ENCODE measurements around the gene CREBZF.
"Not testable (repeated sequence)": the region's sequence is repeated elsewhere in the genome, so short reads cannot be mapped to it uniquely, and the experiment has no call there.

The CREBZF gene

DNA sequence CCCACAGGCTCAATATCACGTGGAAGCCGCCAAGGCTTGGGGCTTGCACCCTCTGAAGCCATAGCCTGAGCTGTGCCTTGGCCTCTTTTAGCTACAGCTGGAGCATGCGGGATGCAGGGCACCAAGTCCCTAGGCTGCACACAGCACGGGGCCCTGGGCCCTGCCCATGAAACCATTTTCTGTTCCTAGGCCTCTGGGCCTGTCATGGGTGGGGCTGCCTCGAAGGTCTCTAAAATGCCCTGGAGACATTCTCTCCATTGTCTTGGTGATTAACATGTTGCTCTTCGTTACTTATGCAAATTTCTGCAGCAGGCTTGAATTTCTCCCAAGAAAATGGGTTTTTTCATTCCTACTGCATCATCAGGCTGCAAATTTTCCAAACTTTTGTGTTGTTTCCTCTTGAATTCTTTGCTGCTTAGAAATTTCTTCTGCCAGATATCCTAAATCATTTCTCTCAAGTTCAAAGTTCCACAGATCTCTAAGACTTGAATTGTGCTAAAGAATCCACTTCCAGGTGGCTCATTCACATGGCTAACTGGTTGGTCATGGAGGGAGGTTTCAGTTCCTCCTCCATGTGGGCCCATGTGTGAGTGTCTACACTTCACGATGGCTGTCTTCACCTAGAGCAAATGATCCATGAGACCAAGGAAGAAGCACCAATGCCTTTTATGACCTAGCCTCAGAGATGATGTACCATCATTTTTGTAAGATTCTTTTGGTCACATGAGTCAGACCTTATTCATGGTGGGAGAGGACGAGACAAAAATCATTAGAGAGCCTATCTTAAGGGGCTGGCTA lies 7.4 kb upstream of the CREBZF start:
- CTCF ChIA-PET: no interaction called here

DNA sequence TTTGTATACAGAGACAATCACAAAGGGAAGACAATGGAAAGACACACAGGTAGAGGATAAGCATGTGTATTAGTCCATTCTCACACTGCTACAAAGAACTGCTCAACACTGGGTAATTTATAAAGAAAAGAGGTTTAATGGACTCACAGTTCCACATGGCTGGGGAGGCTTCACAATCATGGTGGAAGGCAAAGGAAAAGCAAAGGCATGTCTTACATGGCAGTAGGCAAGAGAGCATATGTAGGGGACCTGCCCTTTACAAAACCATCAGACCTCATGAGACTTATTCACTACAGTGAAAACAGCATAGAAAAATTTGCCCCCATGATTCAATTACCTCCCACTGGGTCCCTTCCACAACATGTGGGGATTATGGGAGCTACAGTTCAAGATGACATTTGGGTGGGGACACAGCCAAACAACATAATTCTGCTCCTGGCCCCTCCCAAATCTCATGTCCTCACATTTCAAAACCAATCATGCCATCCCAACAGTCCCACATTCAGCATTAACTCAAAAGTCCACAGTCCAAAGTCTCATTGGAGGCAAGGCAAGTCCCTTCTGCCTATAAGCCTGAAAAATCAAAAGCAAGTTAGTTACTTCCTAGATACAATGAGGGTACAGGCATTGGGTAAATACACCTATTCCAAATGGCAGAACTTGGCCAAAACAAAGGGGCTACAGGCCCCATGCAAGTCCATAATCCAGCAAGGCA lies 6.2 kb upstream of the CREBZF start:
- H3K36me3 ChIP-seq (ENCODE audit: control insufficient read depth in 2 of 2, insufficient read depth in 1 of 2, low read length in 2 of 2); H3K27ac ChIP-seq (ENCODE audit: extremely low read depth, low read depth, low read length); POLR2A ChIA-PET; H3K4me1 ChIP-seq (ENCODE audit: control insufficient read depth, insufficient read depth, low read length); H3K9me3 ChIP-seq (ENCODE audit: control insufficient read depth, insufficient read depth, low read depth, low read length); CTCF ChIA-PET; H3K4me3 ChIP-seq (ENCODE audit: low read depth, low read length): not testable (repeated sequence)

More for the DNA sequence above, 7.4 kb upstream of the CREBZF start:
- Histone ChIP-seq H3K4me3 (ENCODE audit: low read depth, low read length) (no peak overlapping the region), H3K36me3 (ENCODE audit: control insufficient read depth in 2 of 2, insufficient read depth in 1 of 2, low read length in 2 of 2) (no peaks in the 10 kb centered on the region), H3K9me3 (ENCODE audit: control insufficient read depth, insufficient read depth, low read depth, low read length) (no peaks in the 10 kb centered on the region), H3K4me1 (ENCODE audit: control insufficient read depth, insufficient read depth, low read length) (no peaks in the 10 kb centered on the region), H3K27ac (ENCODE audit: extremely low read depth, low read depth, low read length) (no peak overlapping the region)
- TF ChIP-seq ZNF16 (tag by site-specific recombination; IDR thresholded peaks at IDR 0.05; ENCODE audit: low read depth): no peak
- TF ChIP-seq ZNF785 (tag by site-specific recombination; IDR thresholded peaks at IDR 0.05): no peak
- TF ChIP-seq, protein P1, sequence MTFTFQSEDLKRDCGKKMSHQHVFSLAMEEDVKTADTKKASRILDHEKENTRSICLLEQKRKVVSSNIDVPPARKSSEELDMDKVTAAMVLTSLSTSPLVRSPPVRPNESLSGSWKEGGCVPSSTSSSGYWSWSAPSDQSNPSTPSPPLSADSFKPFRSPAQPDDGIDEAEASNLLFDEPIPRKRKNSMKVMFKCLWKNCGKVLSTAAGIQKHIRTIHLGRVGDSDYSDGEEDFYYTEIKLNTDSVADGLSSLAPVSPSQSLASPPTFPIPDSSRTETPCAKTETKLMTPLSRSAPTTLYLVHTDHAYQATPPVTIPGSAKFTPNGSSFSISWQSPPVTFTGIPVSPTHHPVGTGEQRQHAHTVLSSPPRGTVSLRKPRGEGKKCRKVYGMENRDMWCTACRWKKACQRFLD (tag by site-specific recombination; IDR thresholded peaks at IDR 0.05): no peak
- TF ChIP-seq KLF9 (tag by site-specific recombination; IDR thresholded peaks at IDR 0.05; ENCODE audit: low read depth): no peak
- TF ChIP-seq ZBTB21 (tag by site-specific recombination; IDR thresholded peaks at IDR 0.05): no peak
- no peak for TF ChIP-seq ZNF174 (tag by site-specific recombination; IDR thresholded peaks at IDR 0.05)
- no peak for TF ChIP-seq ZNF571 (tag by site-specific recombination; IDR thresholded peaks at IDR 0.05)
- TF ChIP-seq, protein P2, sequence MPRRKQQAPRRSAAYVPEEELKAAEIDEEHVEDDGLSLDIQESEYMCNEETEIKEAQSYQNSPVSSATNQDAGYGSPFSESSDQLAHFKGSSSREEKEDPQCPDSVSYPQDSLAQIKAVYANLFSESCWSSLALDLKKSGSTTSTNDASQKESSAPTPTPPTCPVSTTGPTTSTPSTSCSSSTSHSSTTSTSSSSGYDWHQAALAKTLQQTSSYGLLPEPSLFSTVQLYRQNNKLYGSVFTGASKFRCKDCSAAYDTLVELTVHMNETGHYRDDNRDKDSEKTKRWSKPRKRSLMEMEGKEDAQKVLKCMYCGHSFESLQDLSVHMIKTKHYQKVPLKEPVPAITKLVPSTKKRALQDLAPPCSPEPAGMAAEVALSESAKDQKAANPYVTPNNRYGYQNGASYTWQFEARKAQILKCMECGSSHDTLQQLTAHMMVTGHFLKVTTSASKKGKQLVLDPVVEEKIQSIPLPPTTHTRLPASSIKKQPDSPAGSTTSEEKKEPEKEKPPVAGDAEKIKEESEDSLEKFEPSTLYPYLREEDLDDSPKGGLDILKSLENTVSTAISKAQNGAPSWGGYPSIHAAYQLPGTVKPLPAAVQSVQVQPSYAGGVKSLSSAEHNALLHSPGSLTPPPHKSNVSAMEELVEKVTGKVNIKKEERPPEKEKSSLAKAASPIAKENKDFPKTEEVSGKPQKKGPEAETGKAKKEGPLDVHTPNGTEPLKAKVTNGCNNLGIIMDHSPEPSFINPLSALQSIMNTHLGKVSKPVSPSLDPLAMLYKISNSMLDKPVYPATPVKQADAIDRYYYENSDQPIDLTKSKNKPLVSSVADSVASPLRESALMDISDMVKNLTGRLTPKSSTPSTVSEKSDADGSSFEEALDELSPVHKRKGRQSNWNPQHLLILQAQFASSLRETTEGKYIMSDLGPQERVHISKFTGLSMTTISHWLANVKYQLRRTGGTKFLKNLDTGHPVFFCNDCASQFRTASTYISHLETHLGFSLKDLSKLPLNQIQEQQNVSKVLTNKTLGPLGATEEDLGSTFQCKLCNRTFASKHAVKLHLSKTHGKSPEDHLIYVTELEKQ (tag by site-specific recombination; IDR thresholded peaks at IDR 0.05; ENCODE audit: borderline replicate concordance): no peak
- TF ChIP-seq ZNF623 (tag by site-specific recombination; IDR thresholded peaks at IDR 0.05): no peak
- TF ChIP-seq ZNF585B (tag by site-specific recombination; IDR thresholded peaks at IDR 0.05): no peak
- TF ChIP-seq, protein P3, sequence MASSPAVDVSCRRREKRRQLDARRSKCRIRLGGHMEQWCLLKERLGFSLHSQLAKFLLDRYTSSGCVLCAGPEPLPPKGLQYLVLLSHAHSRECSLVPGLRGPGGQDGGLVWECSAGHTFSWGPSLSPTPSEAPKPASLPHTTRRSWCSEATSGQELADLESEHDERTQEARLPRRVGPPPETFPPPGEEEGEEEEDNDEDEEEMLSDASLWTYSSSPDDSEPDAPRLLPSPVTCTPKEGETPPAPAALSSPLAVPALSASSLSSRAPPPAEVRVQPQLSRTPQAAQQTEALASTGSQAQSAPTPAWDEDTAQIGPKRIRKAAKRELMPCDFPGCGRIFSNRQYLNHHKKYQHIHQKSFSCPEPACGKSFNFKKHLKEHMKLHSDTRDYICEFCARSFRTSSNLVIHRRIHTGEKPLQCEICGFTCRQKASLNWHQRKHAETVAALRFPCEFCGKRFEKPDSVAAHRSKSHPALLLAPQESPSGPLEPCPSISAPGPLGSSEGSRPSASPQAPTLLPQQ (tag by site-specific recombination; IDR thresholded peaks at IDR 0.05): no peak
- TF ChIP-seq, protein P4, sequence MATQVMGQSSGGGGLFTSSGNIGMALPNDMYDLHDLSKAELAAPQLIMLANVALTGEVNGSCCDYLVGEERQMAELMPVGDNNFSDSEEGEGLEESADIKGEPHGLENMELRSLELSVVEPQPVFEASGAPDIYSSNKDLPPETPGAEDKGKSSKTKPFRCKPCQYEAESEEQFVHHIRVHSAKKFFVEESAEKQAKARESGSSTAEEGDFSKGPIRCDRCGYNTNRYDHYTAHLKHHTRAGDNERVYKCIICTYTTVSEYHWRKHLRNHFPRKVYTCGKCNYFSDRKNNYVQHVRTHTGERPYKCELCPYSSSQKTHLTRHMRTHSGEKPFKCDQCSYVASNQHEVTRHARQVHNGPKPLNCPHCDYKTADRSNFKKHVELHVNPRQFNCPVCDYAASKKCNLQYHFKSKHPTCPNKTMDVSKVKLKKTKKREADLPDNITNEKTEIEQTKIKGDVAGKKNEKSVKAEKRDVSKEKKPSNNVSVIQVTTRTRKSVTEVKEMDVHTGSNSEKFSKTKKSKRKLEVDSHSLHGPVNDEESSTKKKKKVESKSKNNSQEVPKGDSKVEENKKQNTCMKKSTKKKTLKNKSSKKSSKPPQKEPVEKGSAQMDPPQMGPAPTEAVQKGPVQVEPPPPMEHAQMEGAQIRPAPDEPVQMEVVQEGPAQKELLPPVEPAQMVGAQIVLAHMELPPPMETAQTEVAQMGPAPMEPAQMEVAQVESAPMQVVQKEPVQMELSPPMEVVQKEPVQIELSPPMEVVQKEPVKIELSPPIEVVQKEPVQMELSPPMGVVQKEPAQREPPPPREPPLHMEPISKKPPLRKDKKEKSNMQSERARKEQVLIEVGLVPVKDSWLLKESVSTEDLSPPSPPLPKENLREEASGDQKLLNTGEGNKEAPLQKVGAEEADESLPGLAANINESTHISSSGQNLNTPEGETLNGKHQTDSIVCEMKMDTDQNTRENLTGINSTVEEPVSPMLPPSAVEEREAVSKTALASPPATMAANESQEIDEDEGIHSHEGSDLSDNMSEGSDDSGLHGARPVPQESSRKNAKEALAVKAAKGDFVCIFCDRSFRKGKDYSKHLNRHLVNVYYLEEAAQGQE (tag by site-specific recombination; IDR thresholded peaks at IDR 0.05): no peak
- TF ChIP-seq IKZF3 (tag by site-specific recombination; IDR thresholded peaks at IDR 0.05): no peak
- TF ChIP-seq, protein P5, sequence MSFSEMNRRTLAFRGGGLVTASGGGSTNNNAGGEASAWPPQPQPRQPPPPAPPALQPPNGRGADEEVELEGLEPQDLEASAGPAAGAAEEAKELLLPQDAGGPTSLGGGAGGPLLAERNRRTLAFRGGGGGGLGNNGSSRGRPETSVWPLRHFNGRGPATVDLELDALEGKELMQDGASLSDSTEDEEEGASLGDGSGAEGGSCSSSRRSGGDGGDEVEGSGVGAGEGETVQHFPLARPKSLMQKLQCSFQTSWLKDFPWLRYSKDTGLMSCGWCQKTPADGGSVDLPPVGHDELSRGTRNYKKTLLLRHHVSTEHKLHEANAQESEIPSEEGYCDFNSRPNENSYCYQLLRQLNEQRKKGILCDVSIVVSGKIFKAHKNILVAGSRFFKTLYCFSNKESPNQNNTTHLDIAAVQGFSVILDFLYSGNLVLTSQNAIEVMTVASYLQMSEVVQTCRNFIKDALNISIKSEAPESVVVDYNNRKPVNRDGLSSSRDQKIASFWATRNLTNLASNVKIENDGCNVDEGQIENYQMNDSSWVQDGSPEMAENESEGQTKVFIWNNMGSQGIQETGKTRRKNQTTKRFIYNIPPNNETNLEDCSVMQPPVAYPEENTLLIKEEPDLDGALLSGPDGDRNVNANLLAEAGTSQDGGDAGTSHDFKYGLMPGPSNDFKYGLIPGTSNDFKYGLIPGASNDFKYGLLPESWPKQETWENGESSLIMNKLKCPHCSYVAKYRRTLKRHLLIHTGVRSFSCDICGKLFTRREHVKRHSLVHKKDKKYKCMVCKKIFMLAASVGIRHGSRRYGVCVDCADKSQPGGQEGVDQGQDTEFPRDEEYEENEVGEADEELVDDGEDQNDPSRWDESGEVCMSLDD (tag by site-specific recombination; IDR thresholded peaks at IDR 0.05): no peak
- TF ChIP-seq KLF8 (tag by site-specific recombination; IDR thresholded peaks at IDR 0.05): no peak
- TF ChIP-seq ZNF302 (tag by site-specific recombination; IDR thresholded peaks at IDR 0.05; ENCODE audit: low read depth): no peak
- TF ChIP-seq, protein P6, sequence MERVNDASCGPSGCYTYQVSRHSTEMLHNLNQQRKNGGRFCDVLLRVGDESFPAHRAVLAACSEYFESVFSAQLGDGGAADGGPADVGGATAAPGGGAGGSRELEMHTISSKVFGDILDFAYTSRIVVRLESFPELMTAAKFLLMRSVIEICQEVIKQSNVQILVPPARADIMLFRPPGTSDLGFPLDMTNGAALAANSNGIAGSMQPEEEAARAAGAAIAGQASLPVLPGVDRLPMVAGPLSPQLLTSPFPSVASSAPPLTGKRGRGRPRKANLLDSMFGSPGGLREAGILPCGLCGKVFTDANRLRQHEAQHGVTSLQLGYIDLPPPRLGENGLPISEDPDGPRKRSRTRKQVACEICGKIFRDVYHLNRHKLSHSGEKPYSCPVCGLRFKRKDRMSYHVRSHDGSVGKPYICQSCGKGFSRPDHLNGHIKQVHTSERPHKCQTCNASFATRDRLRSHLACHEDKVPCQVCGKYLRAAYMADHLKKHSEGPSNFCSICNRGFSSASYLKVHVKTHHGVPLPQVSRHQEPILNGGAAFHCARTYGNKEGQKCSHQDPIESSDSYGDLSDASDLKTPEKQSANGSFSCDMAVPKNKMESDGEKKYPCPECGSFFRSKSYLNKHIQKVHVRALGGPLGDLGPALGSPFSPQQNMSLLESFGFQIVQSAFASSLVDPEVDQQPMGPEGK (tag by site-specific recombination; IDR thresholded peaks at IDR 0.05): no peak
- POLR2A ChIA-PET: no interaction called here

Measured in HEK293 (cell line).